Activated T-helper 2 cell treated with anti-CD3 and anti-CD28 coated beads, Interferon-gamma antibody, Interleukin-2, Interleukin-4, amounts not matched to agents 10 μg/mL and 5 μg/mL and 100 μg/mL, durations not matched to agents 14 hours and 24 hours and 36 hours (primary cell): Measurements from ENCODE around the gene RAB24. TPM values are rescaled to one million over a fixed set of nuclear protein-coding genes. Genes with fewer than 3 reads are reported as not detected.

Source experiments
- DNase-seq: peaks from one replicate; pipeline ENCODE4 v3.0.0; 2021; ENCODE audit warnings: low spot score
- H3K27ac Mint-ChIP-seq: one replicate; pipeline ENCODE4 v1.8.0; 2021; ENCODE audit warnings: mixed read lengths
- H3K27me3 Mint-ChIP-seq: one replicate; pipeline ENCODE4 v1.8.0; 2021; ENCODE audit warnings: low read depth, mixed read lengths
- H3K36me3 Mint-ChIP-seq: one replicate; pipeline ENCODE4 v1.8.0; 2021; ENCODE audit warnings: low read depth, mixed read lengths
- H3K4me1 Mint-ChIP-seq: one replicate; pipeline ENCODE4 v1.8.0; 2021; ENCODE audit warnings: low read depth, mixed read lengths
- H3K4me3 Mint-ChIP-seq: one replicate; pipeline ENCODE4 v1.8.0; 2021; ENCODE audit warnings: low read depth, mild to moderate bottlenecking, moderate library complexity, mixed read lengths
- H3K9me3 Mint-ChIP-seq: one replicate; pipeline ENCODE4 v1.8.0; 2021; ENCODE audit warnings: mixed read lengths
- intact Hi-C: fragments of 100-400 bp; cut with micrococcal nuclease; formaldehyde crosslinking; loops from one replicate; pipeline ENCODE4 v1.15.1; 2023
- total RNA-seq: library from RNA; stranded (reverse); gene quantifications from 2 replicates; pipeline ENCODE4 v1.2.3, GENCODE V29; 2022

RAB24 gene
- total RNA-seq, 1 donor from 2014 or later = 19.0 TPM

DNA sequence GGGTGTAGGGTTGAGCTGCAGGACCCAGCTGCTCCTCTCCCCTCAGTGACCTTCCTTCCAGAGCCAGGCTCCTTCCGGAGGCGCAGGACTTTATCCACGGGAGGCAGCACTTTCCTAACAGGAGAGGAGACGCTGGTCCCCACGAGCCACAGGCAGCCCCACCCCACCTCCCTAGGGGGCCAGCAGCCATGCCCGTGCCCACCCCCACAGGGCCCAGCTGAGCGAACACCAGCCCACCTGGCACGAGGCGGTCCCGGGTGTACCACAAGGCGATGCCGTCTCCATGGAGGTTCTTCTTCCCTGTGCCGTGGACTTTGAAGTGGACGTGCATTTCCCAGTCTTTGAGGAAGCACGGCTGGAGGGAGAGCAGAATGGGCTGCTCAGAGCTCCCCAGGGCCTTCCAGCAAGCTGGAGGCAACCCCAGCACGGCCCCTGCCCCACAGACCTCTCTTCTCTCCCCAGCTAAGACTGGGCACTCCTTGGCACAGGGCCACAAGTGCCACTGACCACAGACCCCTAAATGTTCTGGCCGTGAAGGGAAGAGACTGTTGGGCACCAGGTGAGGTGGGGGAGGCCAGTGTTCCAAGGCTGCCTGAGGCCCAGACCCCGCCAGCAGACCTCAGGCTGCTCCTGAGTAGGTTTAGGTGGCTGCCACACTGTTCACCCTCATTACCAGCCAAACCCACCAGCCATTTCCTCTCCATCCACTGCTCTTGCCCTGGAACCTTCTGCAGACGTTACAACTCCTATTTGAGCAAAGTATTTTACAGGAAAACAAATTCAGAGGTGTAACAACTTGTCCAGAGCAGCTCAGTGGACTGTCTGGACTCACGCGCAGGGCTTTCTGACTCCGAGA lies 35.0 kb upstream of the RAB24 start:
- peaks cover 65% of the 10 kb centered on the region for H3K36me3 Mint-ChIP-seq

DNA sequence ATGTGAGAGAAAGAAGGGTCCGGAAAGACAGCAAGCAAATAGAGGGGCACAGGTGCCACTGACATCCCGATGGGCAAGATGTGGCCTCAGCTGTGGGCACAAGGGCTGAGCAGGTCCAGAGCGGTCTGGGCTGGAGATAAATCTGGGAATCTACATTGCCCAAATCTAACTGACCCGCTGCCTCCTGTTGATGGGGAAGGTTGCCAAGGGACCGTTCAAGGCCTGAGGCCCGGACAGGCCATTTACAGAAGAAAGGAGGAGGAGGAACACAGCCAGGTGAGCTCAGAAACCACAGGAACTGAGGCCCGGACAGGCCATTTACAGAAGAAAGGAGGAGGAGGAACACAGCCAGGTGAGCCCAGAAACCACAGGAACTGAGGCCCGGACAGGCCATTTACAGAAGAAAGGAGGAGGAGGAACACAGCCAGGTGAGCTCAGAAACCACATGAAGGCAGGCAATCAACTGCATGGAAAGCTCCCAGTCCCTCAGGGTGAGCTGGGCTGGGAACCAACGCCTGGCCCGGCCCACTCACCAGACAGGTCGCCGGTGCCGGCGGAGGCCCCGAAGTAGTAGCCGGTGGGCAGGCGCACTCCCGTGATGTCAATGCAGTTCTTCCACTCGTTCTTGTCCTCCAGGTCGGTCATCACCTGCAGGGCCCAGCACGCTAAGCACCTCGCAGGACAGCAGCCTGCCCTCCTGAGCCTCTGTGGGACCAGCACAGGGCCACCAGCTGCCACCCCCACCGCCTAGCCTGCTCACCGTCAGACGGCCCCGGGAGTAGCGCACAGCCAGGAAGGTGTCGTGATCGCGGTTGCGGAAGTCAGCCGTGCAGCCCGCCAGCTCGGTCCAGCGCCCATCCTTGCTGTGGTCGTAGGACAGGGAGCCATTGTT lies 33.3 kb upstream of the RAB24 start:
- H3K4me1 Mint-ChIP-seq = peaks cover 13% of the 10 kb centered on the region
- no peak overlapping the region for H3K27ac Mint-ChIP-seq
- H3K9me3 Mint-ChIP-seq = peaks cover 5% of the 10 kb centered on the region
- H3K36me3 Mint-ChIP-seq = peaks cover 63% of the 10 kb centered on the region
- H3K27me3 Mint-ChIP-seq = no peaks in the 10 kb centered on the region
- DNase-seq = no peak
- no peak overlapping the region for H3K4me3 Mint-ChIP-seq
- intact Hi-C loops = no loop called here

More for the DNA sequence above, 35.0 kb upstream of the RAB24 start:
- H3K27me3 Mint-ChIP-seq = no peaks in the 10 kb centered on the region
- no peak overlapping the region for H3K4me3 Mint-ChIP-seq
- H3K27ac Mint-ChIP-seq = no peak overlapping the region
- H3K9me3 Mint-ChIP-seq = peaks cover 5% of the 10 kb centered on the region
- peaks cover 14% of the 10 kb centered on the region for H3K4me1 Mint-ChIP-seq
- intact Hi-C loops = no loop called here
- DNase-seq = no peak

DNA sequence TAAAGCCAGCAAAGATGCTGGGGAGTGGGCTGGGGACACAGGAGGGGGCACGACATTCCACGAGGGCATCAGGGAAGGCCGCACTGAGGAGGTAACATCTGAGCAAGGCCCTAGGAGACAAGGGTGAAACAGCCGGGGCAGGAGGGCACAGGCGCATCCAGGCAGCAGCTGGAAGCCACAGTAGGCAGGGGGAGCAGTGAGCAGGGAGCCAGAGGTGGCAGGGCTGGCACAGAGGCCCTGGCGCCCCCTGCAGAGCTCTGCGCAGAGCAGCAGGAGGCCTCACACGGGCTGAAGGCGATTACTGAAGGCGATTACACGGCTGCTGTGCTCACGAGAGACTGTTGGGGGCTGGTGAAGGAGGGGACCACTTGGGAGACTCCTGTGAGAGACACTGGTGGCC lies 32.6 kb upstream of the RAB24 start:
- Mint-ChIP-seq H3K27me3 (no peaks in the 10 kb centered on the region), H3K4me3 (no peak overlapping the region), H3K36me3 (peaks cover 62% of the 10 kb centered on the region), H3K9me3 (peaks cover 5% of the 10 kb centered on the region), H3K27ac (no peak overlapping the region), H3K4me1 (peaks cover 7% of the 10 kb centered on the region)
- intact Hi-C loops = no loop called here
- no peak for DNase-seq

DNA sequence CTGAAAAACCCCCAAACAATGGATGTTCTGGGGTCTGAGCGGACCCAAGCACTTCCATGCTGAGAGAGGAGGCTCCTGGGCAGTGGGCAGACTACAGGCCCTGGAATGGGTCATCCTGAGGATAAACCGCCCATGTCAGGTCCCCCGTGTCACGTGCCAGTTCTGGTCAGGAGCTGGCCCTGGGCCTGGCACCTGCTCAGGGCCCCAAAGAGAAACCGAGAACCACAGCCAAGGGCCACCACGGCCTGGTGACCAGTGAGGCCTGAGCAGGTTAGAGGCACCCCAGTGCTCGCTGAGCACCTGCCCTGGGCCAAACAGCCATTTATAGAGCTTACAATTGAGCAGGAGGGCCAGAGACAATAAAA lies 32.2 kb upstream of the RAB24 start:
- Mint-ChIP-seq H3K4me3 (no peak overlapping the region), H3K9me3 (peaks cover 5% of the 10 kb centered on the region), H3K4me1 (peaks cover 7% of the 10 kb centered on the region), H3K27ac (no peak overlapping the region), H3K36me3 (peaks cover 66% of the 10 kb centered on the region), H3K27me3 (no peaks in the 10 kb centered on the region)
- DNase-seq = no peak
- intact Hi-C loops = no loop called here

DNA sequence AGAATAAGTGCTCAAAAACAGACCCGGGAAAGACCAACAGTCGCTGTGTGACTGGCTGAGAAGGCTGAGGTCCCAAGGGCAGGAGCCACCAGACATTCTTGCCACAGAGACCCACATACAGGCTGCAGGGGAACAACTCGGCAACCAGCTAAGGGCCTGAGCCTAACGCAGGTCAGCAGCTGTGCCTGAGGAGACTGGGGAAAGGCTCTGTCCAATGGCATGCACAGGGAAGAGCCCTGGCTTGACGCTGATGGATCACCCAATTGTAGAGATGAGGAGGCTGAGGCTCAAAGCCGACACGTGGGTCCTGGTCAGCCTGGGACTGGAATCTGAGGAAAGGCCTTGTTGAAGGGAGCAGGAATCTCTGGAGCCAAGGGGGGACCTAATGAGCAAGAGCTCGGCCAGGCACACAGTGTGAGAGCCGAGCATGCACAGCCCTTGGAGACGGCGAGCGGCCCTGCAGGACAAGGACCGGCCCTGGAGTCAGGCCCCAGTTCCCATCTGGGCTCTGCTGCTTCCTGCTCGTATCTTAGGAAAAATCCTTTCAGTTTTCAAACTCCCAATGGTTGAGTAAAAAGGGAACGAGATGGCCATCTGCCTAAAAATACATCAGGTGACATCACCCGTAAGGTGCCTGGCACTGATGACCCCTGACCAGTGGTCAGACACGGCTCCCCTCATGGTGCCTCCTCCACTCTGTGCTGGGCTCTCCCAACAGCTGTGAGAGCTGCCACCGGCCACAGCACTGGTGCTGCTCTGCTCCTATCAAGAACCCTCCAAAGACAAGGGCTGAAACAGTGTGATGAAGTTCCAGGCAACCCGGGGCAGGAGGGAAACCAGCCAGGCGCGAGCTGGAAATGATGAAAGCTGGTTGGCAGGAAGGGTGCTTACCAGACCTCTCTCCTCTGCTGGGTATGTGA lies 31.5 kb upstream of the RAB24 start:
- intact Hi-C loops = no loop called here
- H3K27me3 Mint-ChIP-seq = no peaks in the 10 kb centered on the region
- DNase-seq = no peak
- no peak overlapping the region for H3K27ac Mint-ChIP-seq
- H3K4me1 Mint-ChIP-seq = peaks cover 7% of the 10 kb centered on the region
- H3K4me3 Mint-ChIP-seq = no peak overlapping the region
- peaks cover 4% of the 10 kb centered on the region for H3K9me3 Mint-ChIP-seq
- peaks cover 68% of the 10 kb centered on the region for H3K36me3 Mint-ChIP-seq

DNA sequence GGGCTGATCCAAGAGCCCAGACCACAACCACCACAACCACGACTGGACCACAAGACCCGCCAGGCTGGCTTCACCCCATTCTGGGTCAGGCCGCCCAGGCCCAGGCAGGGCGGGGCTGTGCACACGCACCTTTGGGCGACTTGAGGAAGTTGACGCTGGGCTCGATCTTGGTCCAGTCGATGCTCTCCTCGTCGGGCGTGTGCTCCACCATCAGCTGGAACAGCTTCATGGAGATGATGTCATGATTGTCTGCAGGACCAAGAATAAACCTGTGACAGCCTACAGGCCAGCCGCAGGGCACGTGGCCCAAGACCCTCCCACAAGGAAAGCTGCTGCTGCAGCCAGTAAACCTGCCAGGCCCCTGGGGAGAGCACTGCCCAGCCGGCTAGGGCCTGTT lies 30.6 kb upstream of the RAB24 start:
- Mint-ChIP-seq H3K4me3 (no peak overlapping the region), H3K27ac (no peak overlapping the region), H3K27me3 (no peaks in the 10 kb centered on the region), H3K36me3 (peaks cover 61% of the 10 kb centered on the region), H3K4me1 (no peaks in the 10 kb centered on the region), H3K9me3 (no peaks in the 10 kb centered on the region)
- intact Hi-C loops = no loop called here
- DNase-seq = no peak

DNA sequence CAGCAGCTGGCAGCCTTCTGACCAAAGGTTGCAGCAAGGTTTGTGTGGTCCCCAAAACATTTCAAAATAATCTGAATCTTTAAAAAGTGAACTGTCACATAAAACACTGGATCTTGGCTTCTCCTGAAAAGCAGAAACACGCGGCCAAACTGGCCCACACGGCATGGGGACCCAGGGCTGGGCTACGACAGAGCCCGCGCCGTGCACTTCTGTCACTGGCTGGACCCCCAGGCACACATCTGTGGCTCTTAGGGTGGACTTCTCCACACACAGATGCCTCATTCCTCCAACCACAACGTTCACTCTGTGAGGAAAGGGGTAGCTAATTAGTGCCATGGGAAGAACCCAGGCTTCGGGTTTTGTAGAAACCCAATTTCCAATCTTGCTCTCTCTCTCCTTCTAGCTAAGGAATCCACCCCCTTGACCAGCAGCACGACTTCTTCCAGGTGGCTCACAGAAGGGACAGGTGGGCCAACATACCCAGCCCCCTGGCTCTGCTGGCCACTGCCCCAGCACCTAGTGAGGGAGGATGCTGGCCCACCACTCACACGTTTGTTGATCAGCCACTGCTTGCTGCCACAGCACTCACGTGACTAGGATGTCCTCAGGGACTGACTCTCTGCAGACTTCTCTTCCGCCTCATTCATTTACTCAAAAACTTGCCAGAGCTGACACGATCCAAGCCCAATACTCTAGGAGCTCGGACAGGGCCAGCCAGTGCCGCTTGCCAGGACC lies 30.1 kb upstream of the RAB24 start:
- Mint-ChIP-seq H3K4me3 (no peak overlapping the region), H3K27ac (no peak overlapping the region), H3K27me3 (no peaks in the 10 kb centered on the region), H3K4me1 (no peaks in the 10 kb centered on the region), H3K9me3 (no peaks in the 10 kb centered on the region), H3K36me3 (peaks cover 63% of the 10 kb centered on the region)
- intact Hi-C loops = no loop called here
- no peak for DNase-seq

DNA sequence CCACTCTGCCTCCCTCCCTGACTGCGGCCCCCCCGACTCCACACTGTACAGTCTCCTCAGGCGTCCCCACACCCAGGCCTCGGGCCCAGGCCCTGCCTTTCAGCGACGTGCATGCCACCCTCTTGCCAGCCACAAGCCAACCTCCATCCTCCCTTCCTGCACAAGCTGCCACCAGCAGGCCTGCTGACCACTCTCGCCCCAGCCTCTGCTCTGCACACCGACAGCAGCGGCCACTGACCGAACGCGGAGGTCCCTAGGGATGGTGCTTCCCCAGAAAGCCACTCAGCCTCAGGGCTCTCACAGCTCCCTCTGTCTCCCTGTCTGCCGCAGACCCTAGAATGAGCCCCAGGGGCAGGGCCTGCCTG lies 29.4 kb upstream of the RAB24 start:
- H3K27ac Mint-ChIP-seq = no peak overlapping the region
- H3K4me1 Mint-ChIP-seq = peaks cover 2% of the 10 kb centered on the region
- H3K9me3 Mint-ChIP-seq = no peaks in the 10 kb centered on the region
- no peak overlapping the region for H3K4me3 Mint-ChIP-seq
- peaks cover 64% of the 10 kb centered on the region for H3K36me3 Mint-ChIP-seq
- DNase-seq = no peak
- no peaks in the 10 kb centered on the region for H3K27me3 Mint-ChIP-seq
- intact Hi-C loops = no loop called here

DNA sequence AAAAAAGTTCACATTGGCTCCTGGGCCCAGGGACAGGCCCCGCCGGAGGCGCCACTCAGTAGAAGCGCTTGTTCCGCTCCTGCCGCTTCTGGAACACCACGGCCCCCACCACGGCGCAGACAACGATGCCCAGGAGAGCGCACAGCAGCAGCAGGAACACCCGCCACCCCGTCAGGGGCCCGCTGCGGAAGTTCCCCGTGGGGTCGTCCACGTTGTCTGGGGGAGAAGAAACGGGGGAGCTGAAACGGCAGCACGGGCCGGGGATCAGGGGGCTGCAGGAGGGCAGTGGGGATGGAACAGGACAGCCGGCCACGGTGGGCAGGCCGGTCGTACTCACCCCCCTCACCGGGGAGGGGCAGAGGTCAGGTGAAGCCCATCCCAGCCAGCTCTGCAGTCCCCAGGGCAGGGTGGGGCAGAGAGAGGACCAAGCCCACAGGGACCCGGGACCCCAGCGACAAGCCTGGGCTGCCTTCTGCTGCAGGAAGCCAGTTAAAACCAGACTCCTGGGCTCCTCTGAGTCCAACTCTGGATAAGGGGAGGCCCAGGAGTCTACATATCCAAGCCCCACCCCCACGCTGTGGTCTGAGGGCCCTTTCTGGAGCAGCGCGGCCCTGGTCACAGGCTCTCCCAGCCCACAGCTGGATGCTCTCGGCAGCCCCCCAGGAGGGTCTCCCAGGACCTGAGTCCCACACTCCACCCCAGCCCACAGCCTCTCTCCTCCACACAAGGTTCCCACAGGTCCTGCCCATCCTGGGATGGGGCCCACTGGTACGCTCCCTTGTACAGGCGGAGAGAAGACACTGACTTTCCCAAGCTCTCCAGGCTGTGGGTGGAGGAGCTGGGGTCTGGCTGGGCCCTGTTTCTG lies 28.7 kb upstream of the RAB24 start:
- H3K27ac Mint-ChIP-seq = no peak overlapping the region
- peaks cover 5% of the 10 kb centered on the region for H3K4me1 Mint-ChIP-seq
- intact Hi-C loops = no loop called here
- H3K9me3 Mint-ChIP-seq = no peaks in the 10 kb centered on the region
- peaks cover 63% of the 10 kb centered on the region for H3K36me3 Mint-ChIP-seq
- DNase-seq = no peak
- H3K27me3 Mint-ChIP-seq = no peaks in the 10 kb centered on the region
- H3K4me3 Mint-ChIP-seq = no peak overlapping the region

DNA sequence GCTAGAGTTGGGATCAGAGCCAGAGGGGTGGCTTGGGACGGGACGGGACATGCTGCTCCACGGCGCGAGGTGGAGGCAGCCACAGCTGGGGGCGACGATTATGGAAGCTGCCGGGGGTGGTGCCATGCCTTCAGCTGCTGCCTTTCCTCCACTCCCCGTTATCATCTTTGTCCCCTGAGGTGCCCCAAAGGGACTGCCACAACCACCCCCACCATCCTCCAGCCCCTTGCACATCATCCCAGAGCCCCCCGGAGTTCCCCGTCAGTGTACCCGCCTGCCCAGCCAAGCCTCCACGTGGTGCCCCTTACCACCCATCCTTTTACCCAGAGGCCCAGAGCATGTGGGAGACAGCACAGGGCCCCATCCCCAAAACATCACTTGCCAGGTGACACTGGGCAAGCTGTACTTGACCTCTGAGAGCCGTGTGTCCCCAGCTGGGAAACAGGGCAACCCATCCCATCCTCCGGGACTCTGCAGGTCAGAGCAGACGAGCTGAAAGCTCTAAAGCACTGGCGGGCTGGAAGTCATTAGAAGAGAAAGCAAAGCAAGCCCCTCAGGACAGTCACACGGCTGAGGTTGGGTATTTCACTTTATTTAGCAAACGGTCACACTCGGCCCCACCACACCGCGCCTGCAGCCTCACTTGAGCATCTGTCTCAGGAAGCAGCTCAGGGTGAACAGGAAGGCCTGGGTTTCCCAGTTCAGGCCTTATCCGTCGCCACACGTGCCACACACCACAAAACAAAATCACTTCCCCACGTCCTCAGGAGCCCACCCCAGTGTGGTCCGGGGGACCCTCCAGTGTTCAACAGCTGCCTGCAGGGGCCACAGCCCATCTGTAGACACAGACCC lies 27.7 kb upstream of the RAB24 start:
- Mint-ChIP-seq H3K4me3 (no peak overlapping the region), H3K36me3 (peaks cover 59% of the 10 kb centered on the region), H3K27ac (no peak overlapping the region), H3K27me3 (no peaks in the 10 kb centered on the region), H3K4me1 (peaks cover 5% of the 10 kb centered on the region), H3K9me3 (no peaks in the 10 kb centered on the region)
- intact Hi-C loops = no loop called here
- no peak for DNase-seq

DNA sequence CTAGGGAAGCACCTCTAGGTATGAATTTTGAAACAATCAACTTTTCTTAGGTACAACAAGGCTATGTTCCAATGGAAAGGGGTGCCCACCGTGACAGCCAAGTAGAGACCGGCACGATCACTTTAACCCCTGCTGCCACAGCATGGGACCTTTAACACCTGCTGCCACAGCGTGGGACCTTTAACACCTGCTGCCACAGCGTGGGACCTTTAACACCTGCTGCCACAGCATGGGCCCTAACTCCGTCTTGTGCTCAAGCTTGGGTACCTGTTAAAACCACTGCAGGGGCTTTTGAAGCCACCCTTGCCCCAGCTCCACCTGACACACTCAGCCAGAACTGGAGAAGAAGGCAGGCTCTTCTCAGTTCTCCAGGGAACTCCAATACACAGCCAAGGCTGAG lies 26.4 kb upstream of the RAB24 start:
- no peak for DNase-seq
- intact Hi-C loops = no loop called here
- H3K4me3 Mint-ChIP-seq = no peak overlapping the region
- no peaks in the 10 kb centered on the region for H3K9me3 Mint-ChIP-seq
- H3K4me1 Mint-ChIP-seq = peaks cover 9% of the 10 kb centered on the region
- no peaks in the 10 kb centered on the region for H3K27me3 Mint-ChIP-seq
- H3K27ac Mint-ChIP-seq = no peak overlapping the region
- H3K36me3 Mint-ChIP-seq = peaks cover 45% of the 10 kb centered on the region
